D721Med (cell line): ENCODE results near the gene HTR3A.

Source experiments
- DNase-seq: peaks from one replicate; pipeline ENCODE4 v3.0.0; 2011; ENCODE audit warnings: low spot score; ENCODE audit not compliant: insufficient read length
- FAIRE-seq: peaks from 2 replicates; lab custom pipeline; 2011; peaks lifted over from hg19 to GRCh38; lab: Jason Lieb, UNC
- CTCF ChIP-seq: IDR thresholded peaks from 2 replicates; pipeline ENCODE4 v1.5.1; 2012; ENCODE audit warnings: mild to moderate bottlenecking, control low read depth; ENCODE audit not compliant: insufficient read depth; ENCODE audit errors: missing control alignments

Gene HTR3A

GRCh38 chr11:114016986-114017385, 42.1 kb downstream of the HTR3A start:
- FAIRE-seq (no peak), DNase-seq (no peak)
- no peak for TF ChIP-seq CTCF

- DNase-seq, result no peak
- TF ChIP-seq CTCF, result no peak
- no peak for FAIRE-seq
Observed at GRCh38 chr11:114017723-114018122, 42.8 kb downstream of the HTR3A start.

GRCh38 chr11:114019046-114019445, 44.1 kb downstream of the HTR3A start:
- DNase-seq (no peak), FAIRE-seq (no peak)
- TF ChIP-seq CTCF, result no peak

GRCh38 chr11:114019574-114019973, 44.7 kb downstream of the HTR3A start:
- FAIRE-seq (no peak), DNase-seq (no peak)
- TF ChIP-seq CTCF, result no peak

- no peak for DNase-seq
- no peak for TF ChIP-seq CTCF
- no peak for FAIRE-seq
Observed at GRCh38 chr11:114025329-114025907, 50.5 kb downstream of the HTR3A start.

GRCh38 chr11:114026355-114026754, 51.4 kb downstream of the HTR3A start:
- peak; percentile 11 for TF ChIP-seq CTCF
- FAIRE-seq (no peak), DNase-seq (no peak)

- no peak for FAIRE-seq
- no peak for DNase-seq
- no peak for TF ChIP-seq CTCF
Observed at GRCh38 chr11:114027391-114027790, 52.5 kb downstream of the HTR3A start.
